Cerebellar nuclear complex (tissue), 1 donor: ENCODE results near the gene BRIP1.
"Not testable (repeated sequence)": the region's sequence is repeated elsewhere in the genome, so short reads cannot be mapped to it uniquely, and the experiment has no call there.

Source experiments
- DNase-seq, 2 experiments: peaks; one replicate each; lab custom pipeline; 2025; lab: John Stamatoyannopoulos, UW

BRIP1 gene

GRCh38 chr17:61699032-61699431, 164.3 kb downstream of the BRIP1 start:
- no peak for DNase-seq

DNA sequence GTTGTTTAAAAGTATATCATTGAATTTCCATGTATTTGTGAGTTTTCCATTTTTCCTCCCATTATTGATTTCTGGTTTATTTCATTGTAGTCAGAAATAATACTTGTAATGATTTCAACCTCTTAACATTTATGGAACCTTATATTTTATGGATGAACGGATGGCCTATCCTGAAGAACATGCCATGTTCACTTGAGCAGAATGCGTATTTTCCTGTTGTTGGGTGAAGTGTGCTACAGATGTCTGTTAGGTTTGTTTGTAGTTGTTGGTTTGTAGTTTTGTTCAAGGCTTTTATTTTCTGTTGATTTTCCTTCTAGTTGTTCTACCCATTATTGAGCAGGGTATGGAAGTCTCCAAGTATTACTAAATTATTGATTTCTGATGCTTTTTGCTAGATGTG, 165.1 kb downstream of the BRIP1 start:
- DNase-seq = no peak

DNA sequence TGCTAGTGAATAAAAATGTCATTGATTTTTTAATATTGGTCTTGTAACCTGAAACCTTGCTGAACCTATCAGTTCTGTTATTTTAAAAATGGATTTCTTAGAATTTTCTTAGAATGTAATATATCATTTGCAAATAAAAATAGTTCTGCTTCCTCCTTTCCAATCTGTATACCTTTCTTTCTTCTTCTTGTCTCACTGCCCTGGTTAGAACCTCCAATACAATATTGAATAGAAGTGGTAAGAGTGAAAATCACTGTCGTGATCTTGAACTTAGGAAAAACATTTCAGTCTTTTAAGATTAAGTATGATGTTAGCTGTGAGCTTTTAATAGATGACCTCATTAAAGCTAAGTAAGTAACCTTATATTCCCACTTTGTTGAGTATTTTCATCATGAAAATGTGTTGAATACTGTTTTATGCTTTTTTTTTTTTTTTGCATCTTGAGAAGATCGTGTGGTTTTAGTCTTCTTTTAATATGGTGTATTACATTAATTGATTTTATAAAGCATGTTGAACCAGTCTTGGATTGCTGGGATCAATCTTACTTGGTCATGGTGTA, 167.5 kb downstream of the BRIP1 start:
- DNase-seq = no peak

DNA sequence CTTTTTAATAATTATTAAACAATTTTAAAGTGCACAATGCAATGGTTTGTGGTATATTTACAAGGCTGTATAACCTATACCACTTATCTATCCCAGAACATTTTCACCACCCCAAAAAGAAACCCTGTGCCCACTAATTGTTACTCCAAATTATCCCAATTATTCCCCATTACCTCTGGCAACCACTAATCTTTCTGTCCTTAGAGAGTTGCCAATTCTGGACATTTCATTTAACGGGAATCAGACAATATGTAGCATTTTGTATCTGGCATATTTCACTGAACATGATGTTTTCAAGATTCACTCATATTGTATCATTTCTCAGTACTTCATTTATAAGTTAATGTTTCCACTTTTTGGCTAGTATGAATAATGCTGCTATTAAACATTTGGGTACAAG, 169.2 kb downstream of the BRIP1 start:
- DNase-seq = no peak

GRCh38 chr17:61689610-61690180, 173.6 kb downstream of the BRIP1 start:
- no peak for DNase-seq

GRCh38 chr17:61687769-61688168, 175.6 kb downstream of the BRIP1 start:
- no peak for DNase-seq

DNA sequence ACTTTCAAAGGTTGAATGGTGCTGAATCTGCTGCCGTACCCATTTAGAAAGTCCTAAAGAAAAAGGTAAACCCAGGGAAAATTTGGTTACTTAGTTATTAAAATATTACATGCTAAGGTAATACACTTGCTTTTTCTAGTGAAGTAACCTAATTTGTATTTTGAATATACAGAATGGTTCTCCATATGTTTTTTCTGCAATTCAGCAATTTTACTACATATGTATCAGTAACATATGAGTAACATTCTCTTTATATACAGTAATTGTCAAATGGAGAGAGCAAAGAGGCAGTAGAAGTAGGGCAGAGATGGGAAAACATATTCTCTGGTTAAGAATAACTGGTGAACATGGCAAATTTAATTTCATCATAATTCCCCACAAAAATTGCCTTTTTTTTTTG, 177.2 kb downstream of the BRIP1 start:
- no peak for DNase-seq

GRCh38 chr17:61684818-61685217, 178.5 kb downstream of the BRIP1 start:
- DNase-seq = no peak

DNA sequence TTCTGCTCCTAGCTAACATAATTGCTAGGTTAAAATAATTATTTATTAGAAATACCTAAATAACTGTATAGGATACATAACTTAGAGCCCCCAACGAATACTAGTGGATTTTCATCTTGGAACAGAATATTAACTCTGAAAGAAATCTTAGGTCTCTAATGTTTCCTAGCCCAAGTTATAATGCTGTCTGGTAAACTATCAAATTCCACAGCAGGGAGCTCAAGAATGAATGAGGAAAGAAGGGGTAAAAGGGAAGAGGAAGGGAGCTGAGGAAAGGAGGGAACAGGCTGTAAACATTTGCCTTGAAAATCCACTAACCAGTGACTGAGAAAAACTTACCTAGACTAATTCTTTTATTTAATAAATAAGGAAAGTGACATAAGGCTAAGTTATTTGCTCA, 179.2 kb downstream of the BRIP1 start:
- DNase-seq = no peak

GRCh38 chr17:61683466-61683865, 179.9 kb downstream of the BRIP1 start:
- no peak for DNase-seq

DNA sequence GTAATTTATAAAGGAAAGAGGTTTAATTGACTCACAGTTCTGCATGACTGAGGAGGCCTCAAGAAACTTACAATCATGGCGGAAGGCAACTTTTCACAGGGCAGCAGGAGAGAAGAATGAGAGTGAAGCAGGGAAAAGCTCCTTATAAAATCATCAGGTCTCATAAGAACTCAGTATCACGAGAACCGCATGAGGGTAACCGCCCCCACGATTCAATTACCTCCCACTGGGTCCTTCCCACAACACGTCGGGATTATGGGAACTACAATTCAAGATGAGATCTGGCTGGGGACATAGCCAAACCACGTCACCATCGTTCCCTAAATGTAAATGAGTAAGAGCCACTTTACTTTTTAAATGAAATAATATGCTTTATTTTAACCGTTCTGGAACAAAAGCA, 182.4 kb downstream of the BRIP1 start:
- DNase-seq = no peak

- DNase-seq = no peak
Observed at GRCh38 chr17:61678339-61678738, 185.0 kb downstream of the BRIP1 start.

DNA sequence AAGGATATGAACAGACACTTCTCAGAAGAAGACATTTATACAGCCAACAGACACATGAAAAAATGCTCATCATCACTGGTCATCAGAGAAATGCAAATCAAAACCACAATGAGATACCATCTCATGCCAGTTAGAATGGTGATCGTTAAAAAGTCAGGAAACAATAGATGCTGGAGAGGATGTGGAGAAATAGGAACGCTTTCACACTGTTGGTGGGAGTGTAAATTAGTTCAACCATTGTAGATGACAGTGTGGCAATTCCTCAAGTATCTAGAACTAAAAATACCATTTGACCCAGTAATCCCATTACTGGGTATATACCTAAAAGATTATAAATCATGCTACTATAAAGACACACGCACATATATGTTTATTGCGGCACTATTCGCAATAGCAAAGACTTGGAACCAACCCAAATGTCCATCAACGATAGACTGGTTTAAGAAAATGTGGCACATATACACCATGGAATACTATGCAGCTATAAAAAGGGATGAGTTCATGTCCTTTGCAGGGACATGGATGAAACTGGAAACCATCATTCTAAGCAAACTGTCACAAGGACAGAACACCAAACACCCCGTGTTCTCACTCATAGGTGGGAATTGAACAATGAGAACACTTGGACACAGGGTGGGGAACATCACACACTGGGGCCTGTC, 186.0 kb downstream of the BRIP1 start:
- DNase-seq = not testable (repeated sequence)

DNA sequence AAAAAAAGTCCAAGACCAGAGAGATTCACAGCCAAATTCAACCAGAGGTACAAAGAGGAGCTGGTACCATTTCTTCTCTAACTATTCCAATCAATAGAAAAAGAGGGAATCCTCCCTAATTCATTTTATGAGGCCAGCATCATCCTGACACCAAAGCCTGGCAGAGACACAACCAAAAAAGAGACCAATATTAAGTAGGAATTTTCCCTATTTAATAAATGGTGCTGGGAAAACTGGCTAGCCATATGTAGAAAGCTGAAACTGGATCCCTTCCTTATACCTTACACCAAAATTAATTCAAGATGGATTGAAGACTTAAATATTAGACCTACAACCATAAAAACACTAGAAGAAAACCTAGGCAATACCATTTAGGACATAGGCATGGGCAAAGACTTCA, 186.8 kb downstream of the BRIP1 start:
- DNase-seq = not testable (repeated sequence)

DNA sequence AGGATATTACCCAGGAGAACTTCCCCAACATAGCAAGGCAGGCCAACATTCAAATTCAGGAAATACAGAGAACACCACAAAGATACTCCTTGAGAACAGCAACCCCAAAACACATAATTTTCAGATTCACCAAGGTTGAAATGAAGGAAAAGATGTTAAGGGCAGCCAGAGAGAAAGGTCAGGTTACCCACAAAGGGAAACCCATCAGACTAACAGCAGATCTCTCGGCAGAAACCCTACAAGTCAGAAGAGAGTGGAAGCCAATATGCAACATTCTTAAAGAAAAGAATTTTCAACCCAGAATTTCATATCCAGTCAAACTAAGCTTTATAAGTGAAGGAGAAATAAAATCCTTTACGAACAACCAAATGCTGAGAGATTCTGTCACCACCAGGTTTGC, 188.7 kb downstream of the BRIP1 start:
- not testable (repeated sequence) for DNase-seq

DNA sequence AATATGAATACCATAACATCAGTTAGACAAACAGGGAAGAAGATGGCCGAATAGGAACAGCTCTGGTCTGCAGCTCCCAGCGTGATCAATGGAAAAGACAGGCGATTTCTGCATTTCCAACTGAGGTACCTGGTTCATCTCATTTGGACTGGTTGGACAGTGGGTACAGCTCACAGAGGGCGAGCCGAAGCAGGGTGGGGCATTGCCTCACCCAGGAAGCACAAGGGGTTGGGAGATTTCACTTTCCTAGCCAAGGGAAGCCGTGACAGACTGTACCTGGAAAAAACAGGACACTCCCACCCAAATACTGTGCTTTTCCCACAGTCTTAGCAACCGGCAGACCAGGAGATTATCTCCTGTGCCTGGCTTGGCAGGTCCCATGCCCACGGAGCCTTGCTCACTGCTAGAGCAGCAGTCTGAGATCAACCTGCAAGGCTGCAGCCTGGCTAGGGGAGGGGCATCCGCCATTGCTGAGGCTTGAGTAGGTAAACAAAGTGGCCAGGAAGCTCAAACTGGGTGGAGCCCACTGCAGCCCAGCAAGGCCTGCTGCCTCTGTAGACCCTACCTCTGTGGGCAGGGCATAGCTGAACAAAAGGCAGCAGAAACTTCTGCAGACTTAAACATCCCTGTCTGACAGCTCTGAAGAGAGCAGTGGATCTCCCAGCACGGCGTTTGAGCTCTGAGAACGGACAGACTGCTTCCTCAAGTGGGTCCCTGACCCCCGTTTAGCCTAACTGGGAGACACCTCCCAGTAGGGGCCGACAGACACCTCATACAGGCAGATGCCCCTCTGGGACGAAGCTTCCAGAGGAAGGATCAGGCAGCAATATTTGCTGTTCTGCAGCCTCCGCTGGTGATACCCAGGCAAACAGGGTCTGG, 190.1 kb downstream of the BRIP1 start:
- not testable (repeated sequence) for DNase-seq

DNA sequence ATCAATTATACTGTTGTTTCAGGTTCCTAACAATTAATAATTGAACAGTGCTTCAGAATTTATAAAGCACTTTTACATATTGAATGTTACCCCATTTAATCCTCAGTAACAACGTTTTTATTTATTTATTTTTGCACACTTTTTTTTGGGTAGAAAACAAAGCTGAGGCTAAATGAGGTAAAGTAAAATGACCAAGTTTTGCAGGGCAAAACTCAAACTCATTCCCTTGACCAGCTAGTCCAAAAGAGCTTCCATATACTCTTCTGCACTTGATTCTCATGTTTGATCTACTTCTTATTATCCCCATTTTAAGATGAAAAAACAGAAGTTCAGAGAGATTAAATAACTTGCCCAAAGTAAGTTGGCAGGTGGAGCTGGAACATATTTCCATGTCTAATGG, 191.2 kb downstream of the BRIP1 start:
- no peak for DNase-seq

- DNase-seq = no peak
Observed at GRCh38 chr17:61670691-61671090, 192.6 kb downstream of the BRIP1 start.

DNA sequence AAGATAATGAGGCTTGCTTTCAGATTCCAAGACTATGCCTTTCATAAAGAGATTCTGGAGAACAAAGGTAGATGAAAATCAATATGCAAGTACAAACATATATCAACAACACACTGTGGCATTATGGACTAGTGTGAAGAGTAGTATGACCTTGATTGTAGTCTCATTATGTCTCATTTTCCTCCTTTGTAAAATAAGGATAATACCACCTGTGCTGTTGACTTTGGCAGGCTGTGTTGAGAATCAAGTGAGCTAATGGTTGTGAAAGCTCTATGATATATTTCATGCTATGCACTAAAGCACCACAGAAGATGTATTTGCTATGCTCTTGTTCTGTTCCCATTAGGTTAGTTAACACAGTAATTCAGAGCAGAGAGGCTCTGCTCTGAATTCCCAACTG, 193.8 kb downstream of the BRIP1 start:
- DNase-seq = no peak

DNA sequence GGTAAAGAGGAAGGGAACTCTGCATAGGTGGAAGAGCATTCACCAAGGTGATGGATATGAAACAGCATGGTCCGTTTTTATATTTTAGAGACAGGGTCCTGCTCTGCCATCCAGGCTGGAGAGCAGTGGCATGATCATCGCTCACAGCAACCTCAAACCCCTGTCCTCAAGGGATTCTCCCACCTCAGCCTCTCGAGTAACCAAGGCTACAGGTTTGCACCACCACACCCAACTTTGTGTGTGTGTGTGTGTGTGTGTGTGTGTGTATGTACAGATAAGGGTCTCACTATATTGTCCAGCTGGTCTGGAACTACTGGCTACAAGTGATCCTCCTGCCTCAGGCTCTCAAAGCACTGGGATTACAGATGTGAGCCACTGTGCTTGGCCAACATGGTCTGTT, 194.8 kb downstream of the BRIP1 start:
- DNase-seq = no peak

- not testable (repeated sequence) for DNase-seq
Observed at GRCh38 chr17:61666406-61667088, 196.8 kb downstream of the BRIP1 start.

DNA sequence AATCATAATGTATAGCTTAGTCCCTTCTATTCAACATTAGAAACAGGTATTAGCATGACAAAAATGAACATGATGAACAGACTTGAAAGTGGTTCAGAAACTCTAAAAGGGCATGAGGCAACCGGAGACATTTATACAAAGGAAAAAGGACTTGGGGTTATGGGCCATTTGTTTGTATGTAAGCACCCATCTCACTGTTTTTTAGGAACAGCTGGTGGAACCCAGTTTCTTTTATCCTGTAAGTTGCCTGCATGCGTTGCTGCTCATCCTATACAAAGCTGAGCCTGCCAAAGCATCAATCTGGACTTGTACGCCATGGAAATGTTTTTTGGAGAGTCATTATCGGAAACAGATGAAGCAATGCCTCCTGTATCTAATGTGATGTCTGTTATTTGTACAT, 200.0 kb downstream of the BRIP1 start:
- no peak for DNase-seq
